Aorta (tissue), 5 donors: ENCODE results near the gene SLC22A12. TPM values are rescaled to one million over a fixed set of nuclear protein-coding genes. Genes with fewer than 3 reads are reported as not detected.
A peak's percentile ranks its signal among the peaks of the same experiment; 100 is the strongest.

ENCODE experiments used
- ATAC-seq: fragments of 200-7000 bp; cut with Tn5 transposase; one replicate; pipeline ENCODE4 v1.9.1; 2022; ENCODE audit warnings: moderate library complexity; ENCODE audit not compliant: low FRiP score
- DNase-seq, 2 donors: peaks; one replicate each; pipeline ENCODE4 v3.0.0-alpha.2; 2020
- H3K27ac ChIP-seq, 2 donors: one replicate each; pipeline ENCODE4 v1.5.1; 2013; ENCODE audit warnings: low read length in 2 of 2, mild to moderate bottlenecking in 2 of 2, moderate library complexity in 2 of 2, control low read depth in 1 of 2, inconsistent platforms in 1 of 2, low read depth in 1 of 2
- H3K27me3 ChIP-seq, 2 donors: one replicate each; pipeline ENCODE4 v1.6.1; 2013; ENCODE audit warnings: control low read depth in 1 of 2, low read length in 1 of 2, mild to moderate bottlenecking in 1 of 2, moderate library complexity in 1 of 2; ENCODE audit not compliant: insufficient read depth in 2 of 2, control insufficient read depth in 1 of 2
- H3K36me3 ChIP-seq, 2 donors: one replicate each; pipeline ENCODE4 v1.6.1; 2013; ENCODE audit warnings: control low read depth in 1 of 2, low read length in 1 of 2, mild to moderate bottlenecking in 1 of 2; ENCODE audit not compliant: insufficient read depth in 2 of 2, control insufficient read depth in 1 of 2
- H3K4me1 ChIP-seq, 2 donors: one replicate each; pipeline ENCODE4 v1.6.1; 2013; ENCODE audit warnings: low read length in 2 of 2, control low read depth in 1 of 2, mild to moderate bottlenecking in 1 of 2, moderate library complexity in 1 of 2; ENCODE audit not compliant: insufficient read depth in 2 of 2, control insufficient read depth in 1 of 2
- H3K4me3 ChIP-seq, 2 donors: one replicate each; pipeline ENCODE4 v1.5.1; 2013; ENCODE audit warnings: low read length in 2 of 2, control low read depth in 1 of 2, mild to moderate bottlenecking in 1 of 2
- H3K9me3 ChIP-seq: one replicate; pipeline ENCODE4 v1.6.1; 2013; ENCODE audit warnings: mild to moderate bottlenecking, low read length; ENCODE audit not compliant: control insufficient read depth
- WGBS, 2 donors: extraction: QIAGEN DNeasy Blood & Tissue Kit; methylation state at CpG; one replicate each; pipeline ENCODE4 v1.1.7; 2013; 5-methylcytosine and 5-hydroxymethylcytosine counted together
- intact Hi-C, 2 donors: fragments of 100-400 bp; cut with DNase I; formaldehyde crosslinking; loops; one replicate each; pipeline versions ENCODE4 v1.14.2 to v1.15.0; 2022
- polyA plus RNA-seq, 2 donors: library from polyadenylated mRNA; stranded (reverse); fragments of 200-250 nt; gene quantifications; one replicate each; pipeline ENCODE4 v1.2.3, GENCODE V29; 2013
- total RNA-seq, 2 donors: library from RNA; stranded (reverse); fragmentation: NEBNext Ultra II Directional; extraction: Animal tissue kit (Norgen Biotek cat#: 25700); gene quantifications; one replicate each; pipeline ENCODE4 v1.2.1, GENCODE V29; 2021
- donor health status: healthy with polysubstance abuse.
- donor health status: Bipolar disorder and iron deficiency.
- donor health status: DM: no; HTN: no; CAD: no.
- donor health status: DM: no; HTN: no; CAD: no.
- donor health status: DM: yes; HTN: yes; CAD: no.

The SLC22A12 gene
- total and polyA plus RNA-seq, 4 donors = not detected

GRCh38 chr11:64553554-64554201, 37.3 kb upstream of the SLC22A12 start:
- no peak overlapping the region for H3K4me3 ChIP-seq
- no peaks in the 10 kb centered on the region for H3K9me3 ChIP-seq
- H3K27me3 ChIP-seq = no peaks in the 10 kb centered on the region
- H3K4me1 ChIP-seq = no peaks in the 10 kb centered on the region
- H3K36me3 ChIP-seq = no peaks in the 10 kb centered on the region
- 4 to 9% methylated on average over 13 of the region's 13 CpGs for WGBS, 2 donors
- ATAC-seq = peak; percentile 79
- peak; percentile 72 to 89 for DNase-seq
- intact Hi-C loops = loop anchor here (1.0 to 2.0 kb wide), 2 partner anchors 99 to 170 kb away; partner anchors contain the start of gene NRXN2 (in 1 of the 2)
- H3K27ac ChIP-seq = peak overlapping the region in 1 of 2 donors; percentile 35

GRCh38 chr11:64556044-64556720, 34.8 kb upstream of the SLC22A12 start:
- Histone ChIP-seq H3K4me1 (no peaks in the 10 kb centered on the region), H3K9me3 (no peaks in the 10 kb centered on the region), H3K27ac (no peak overlapping the region), H3K36me3 (no peaks in the 10 kb centered on the region), H3K27me3 (no peaks in the 10 kb centered on the region), H3K4me3 (no peak overlapping the region)
- peak in 1 of 2 donors; percentile 72 for DNase-seq
- no peak for ATAC-seq
- 94 to 95% methylated on average over 26 of the region's 26 CpGs for WGBS, 2 donors
- intact Hi-C loops = no loop called here

GRCh38 chr11:64556721-64557250, 34.2 kb upstream of the SLC22A12 start:
- no peaks in the 10 kb centered on the region for H3K4me1 ChIP-seq
- H3K4me3 ChIP-seq = no peak overlapping the region
- DNase-seq (no peak), ATAC-seq (no peak)
- 95% methylated on average over 12 of the region's 12 CpGs for WGBS, 2 donors
- intact Hi-C loops = no loop called here
- no peaks in the 10 kb centered on the region for H3K36me3 ChIP-seq
- H3K9me3 ChIP-seq = no peaks in the 10 kb centered on the region
- H3K27ac ChIP-seq = no peak overlapping the region
- no peaks in the 10 kb centered on the region for H3K27me3 ChIP-seq

- H3K4me3 ChIP-seq = no peak overlapping the region
- H3K27me3 ChIP-seq = no peaks in the 10 kb centered on the region
- no peak for DNase-seq
- H3K36me3 ChIP-seq = no peaks in the 10 kb centered on the region
- 88% methylated on average over 14 of the region's 14 CpGs for WGBS, 2 donors
- no peaks in the 10 kb centered on the region for H3K4me1 ChIP-seq
- ATAC-seq = no peak
- no peak overlapping the region for H3K27ac ChIP-seq
- H3K9me3 ChIP-seq = no peaks in the 10 kb centered on the region
- intact Hi-C loops = no loop called here
These were observed 32.8 kb upstream of the SLC22A12 start for GRCh38 chr11:64558065-64558745.

DNA sequence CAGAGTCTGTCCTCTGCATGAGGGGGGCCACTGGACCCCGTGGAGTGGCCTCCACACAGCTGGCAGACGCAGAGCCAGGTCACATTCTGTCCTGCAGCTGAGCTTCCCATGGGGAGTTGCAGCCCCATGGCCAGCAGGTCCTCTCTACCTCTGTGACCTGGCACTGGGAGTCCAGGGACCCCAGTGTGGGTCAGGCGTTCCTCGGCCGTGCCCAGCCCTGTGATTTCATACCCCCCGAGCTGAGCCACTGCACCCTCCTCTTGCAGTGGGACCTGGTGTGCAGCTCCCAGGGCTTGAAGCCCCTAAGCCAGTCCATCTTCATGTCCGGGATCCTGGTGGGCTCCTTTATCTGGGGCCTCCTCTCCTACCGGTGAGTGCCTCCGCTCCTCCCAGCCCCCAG, 32.2 kb upstream of the SLC22A12 start:
- intact Hi-C loops = no loop called here
- no peak overlapping the region for H3K4me3 ChIP-seq
- 92% methylated on average over 9 of the region's 9 CpGs for WGBS, 2 donors
- no peaks in the 10 kb centered on the region for H3K4me1 ChIP-seq
- ATAC-seq (no peak), DNase-seq (no peak)
- no peaks in the 10 kb centered on the region for H3K36me3 ChIP-seq
- H3K27ac ChIP-seq = no peak overlapping the region
- H3K9me3 ChIP-seq = no peaks in the 10 kb centered on the region
- no peaks in the 10 kb centered on the region for H3K27me3 ChIP-seq

- DNase-seq = no peak
- no peaks in the 10 kb centered on the region for H3K4me1 ChIP-seq
- no peaks in the 10 kb centered on the region for H3K27me3 ChIP-seq
- H3K9me3 ChIP-seq = no peaks in the 10 kb centered on the region
- no peaks in the 10 kb centered on the region for H3K36me3 ChIP-seq
- H3K4me3 ChIP-seq = no peak overlapping the region
- intact Hi-C loops = no loop called here
- H3K27ac ChIP-seq = no peak overlapping the region
- ATAC-seq = no peak
- 89 to 90% methylated on average over 19 of the region's 19 CpGs for WGBS, 2 donors
These were observed 31.5 kb upstream of the SLC22A12 start for GRCh38 chr11:64559351-64560138.

DNA sequence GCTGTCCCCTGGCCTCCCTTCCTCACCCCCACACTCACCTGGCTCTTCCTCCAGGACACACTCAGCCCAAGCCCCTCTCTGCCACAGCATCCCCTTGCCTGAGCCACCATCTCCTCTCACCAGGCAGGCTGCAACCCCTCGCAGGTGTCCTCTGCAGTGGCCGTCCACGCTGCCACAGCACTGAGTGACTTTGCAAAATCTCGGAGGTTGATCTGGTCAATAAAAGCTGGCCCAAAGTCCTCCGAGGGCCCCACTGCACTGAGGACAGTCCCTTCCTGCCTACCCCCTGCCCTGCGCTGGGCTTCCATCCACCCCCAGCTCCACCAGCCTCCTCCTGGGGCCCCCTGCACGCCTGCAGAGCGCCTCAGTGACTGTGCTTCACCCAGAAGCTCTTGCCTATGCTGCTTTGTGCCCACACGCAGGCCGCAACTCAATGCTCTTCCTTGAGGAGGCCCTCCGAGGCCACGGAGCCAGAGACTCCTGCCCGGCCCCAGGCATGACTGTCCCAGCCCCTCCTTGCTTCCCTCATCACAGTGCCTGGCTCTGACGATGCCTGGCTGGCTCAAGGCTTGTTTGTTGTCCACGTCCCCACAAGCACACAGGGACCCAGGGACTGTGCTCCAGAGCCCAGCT, 30.8 kb upstream of the SLC22A12 start:
- no peaks in the 10 kb centered on the region for H3K27me3 ChIP-seq
- H3K4me3 ChIP-seq = no peak overlapping the region
- intact Hi-C loops = no loop called here
- ATAC-seq (no peak), DNase-seq (no peak)
- no peaks in the 10 kb centered on the region for H3K9me3 ChIP-seq
- H3K27ac ChIP-seq = no peak overlapping the region
- H3K36me3 ChIP-seq = no peaks in the 10 kb centered on the region
- no peaks in the 10 kb centered on the region for H3K4me1 ChIP-seq
- 82 to 83% methylated on average over 15 of the region's 15 CpGs for WGBS, 2 donors

- ATAC-seq = no peak
- DNase-seq = peak in 1 of 2 donors; percentile 40
- no peaks in the 10 kb centered on the region for H3K36me3 ChIP-seq
- H3K27me3 ChIP-seq = no peaks in the 10 kb centered on the region
- H3K4me3 ChIP-seq = no peak overlapping the region
- intact Hi-C loops = no loop called here
- WGBS, 2 donors = 90 to 94% methylated on average over 16 of the region's 16 CpGs
- H3K9me3 ChIP-seq = no peaks in the 10 kb centered on the region
- H3K27ac ChIP-seq = no peak overlapping the region
- no peaks in the 10 kb centered on the region for H3K4me1 ChIP-seq
These were observed 30.1 kb upstream of the SLC22A12 start for GRCh38 chr11:64560941-64561340.
